HAP-1 (cell line): ENCODE data around the gene TMEM232.
"Not testable (repeated sequence)": the region's sequence is repeated elsewhere in the genome, so short reads cannot be mapped to it uniquely, and the experiment has no call there.

Experiments
- DNase-seq, 2 experiments: peaks; one replicate each; pipeline ENCODE4 v3.0.0-alpha.2; 2016 to 2020; ENCODE audit warnings: low spot score in 2 of 2
- H3K27me3 ChIP-seq: fragments of 250-450 bp; sonication (Bioruptor Pico); 2 replicates; pipeline ENCODE4 v1.5.1; 2020; ENCODE audit warnings: low read depth, mild to moderate bottlenecking, moderate library complexity
- H3K36me3 ChIP-seq: fragments of 250-450 bp; sonication (Bioruptor Pico); replicated peaks from 2 replicates; pipeline ENCODE4 v1.5.1; 2020; ENCODE audit warnings: mild to moderate bottlenecking
- H3K4me1 ChIP-seq: fragments of 250-450 bp; sonication (Bioruptor Pico); 2 replicates; pipeline ENCODE4 v1.5.1; 2020; ENCODE audit warnings: mild to moderate bottlenecking
- H3K4me3 ChIP-seq: fragments of 250-450 bp; sonication (Bioruptor Pico); 2 replicates; pipeline ENCODE4 v1.5.1; 2020; ENCODE audit warnings: mild to moderate bottlenecking, moderate library complexity
- H3K9me3 ChIP-seq: fragments of 250-450 bp; sonication (Bioruptor Pico); 2 replicates; pipeline ENCODE4 v1.5.1; 2020; ENCODE audit warnings: mild to moderate bottlenecking, moderate library complexity
- in situ Hi-C: fragments of 300-500 bp; cut with MboI; formaldehyde crosslinking; loops from 3 replicates; pipeline ENCODE4 v1.14.3; 2020; ENCODE audit warnings: low sequenced_read_pairs, inconsistent platforms, mixed read lengths

Gene TMEM232

GRCh38 chr5:110549301-110549700, 177.2 kb downstream of the TMEM232 start:
- Histone ChIP-seq H3K27me3 (no peaks in the 10 kb centered on the region), H3K36me3 (no peaks in the 10 kb centered on the region), H3K9me3 (no peaks in the 10 kb centered on the region), H3K4me3 (no peak overlapping the region), H3K4me1 (no peaks in the 10 kb centered on the region)
- DNase-seq = no peak
- in situ Hi-C loops = no loop called here

GRCh38 chr5:110548171-110548570, 178.3 kb downstream of the TMEM232 start:
- H3K9me3 ChIP-seq = no peaks in the 10 kb centered on the region
- H3K4me3 ChIP-seq = no peak overlapping the region
- in situ Hi-C loops = no loop called here
- no peaks in the 10 kb centered on the region for H3K27me3 ChIP-seq
- DNase-seq = no peak
- H3K36me3 ChIP-seq = no peaks in the 10 kb centered on the region
- H3K4me1 ChIP-seq = no peaks in the 10 kb centered on the region

- no peaks in the 10 kb centered on the region for H3K27me3 ChIP-seq
- no peaks in the 10 kb centered on the region for H3K4me1 ChIP-seq
- in situ Hi-C loops = no loop called here
- DNase-seq = no peak
- H3K4me3 ChIP-seq = no peak overlapping the region
- H3K36me3 ChIP-seq = no peaks in the 10 kb centered on the region
- H3K9me3 ChIP-seq = no peaks in the 10 kb centered on the region
These were observed 179.0 kb downstream of the TMEM232 start for GRCh38 chr5:110547495-110547894.

GRCh38 chr5:110545716-110546115, 180.8 kb downstream of the TMEM232 start:
- H3K36me3 ChIP-seq = no peaks in the 10 kb centered on the region
- no peaks in the 10 kb centered on the region for H3K9me3 ChIP-seq
- no peak for DNase-seq
- no peak overlapping the region for H3K4me3 ChIP-seq
- no peaks in the 10 kb centered on the region for H3K27me3 ChIP-seq
- in situ Hi-C loops = no loop called here
- H3K4me1 ChIP-seq = no peaks in the 10 kb centered on the region

GRCh38 chr5:110544603-110545002, 181.9 kb downstream of the TMEM232 start:
- H3K27me3 ChIP-seq = no peaks in the 10 kb centered on the region
- in situ Hi-C loops = no loop called here

GRCh38 chr5:110542949-110543348, 183.5 kb downstream of the TMEM232 start:
- in situ Hi-C loops = no loop called here
- H3K4me1 ChIP-seq = no peaks in the 10 kb centered on the region
- H3K36me3 ChIP-seq = no peaks in the 10 kb centered on the region
- no peaks in the 10 kb centered on the region for H3K27me3 ChIP-seq
- no peak overlapping the region for H3K4me3 ChIP-seq
- no peak for DNase-seq
- H3K9me3 ChIP-seq = no peaks in the 10 kb centered on the region

More at GRCh38 chr5:110544603-110545002, 181.9 kb downstream of the TMEM232 start:
- no peak overlapping the region for H3K4me3 ChIP-seq
- H3K36me3 ChIP-seq = no peaks in the 10 kb centered on the region
- H3K9me3 ChIP-seq = no peaks in the 10 kb centered on the region
- DNase-seq = no peak
- no peaks in the 10 kb centered on the region for H3K4me1 ChIP-seq

GRCh38 chr5:110536120-110537115, 190.1 kb downstream of the TMEM232 start:
- H3K27me3 ChIP-seq = no peaks in the 10 kb centered on the region
- no peaks in the 10 kb centered on the region for H3K36me3 ChIP-seq
- no peaks in the 10 kb centered on the region for H3K4me1 ChIP-seq
- DNase-seq = no peak
- in situ Hi-C loops = no loop called here
- no peaks in the 10 kb centered on the region for H3K9me3 ChIP-seq
- H3K4me3 ChIP-seq = no peak overlapping the region

- DNase-seq, H3K27me3 ChIP-seq, H3K4me1 ChIP-seq, H3K4me3 ChIP-seq, H3K9me3 ChIP-seq, H3K36me3 ChIP-seq, in situ Hi-C loops: not testable (repeated sequence)
These were observed 191.3 kb downstream of the TMEM232 start for GRCh38 chr5:110535146-110535545.

GRCh38 chr5:110525762-110526161, 200.7 kb downstream of the TMEM232 start:
- H3K4me1 ChIP-seq = no peaks in the 10 kb centered on the region
- no peak for DNase-seq
- H3K4me3 ChIP-seq = no peak overlapping the region
- H3K36me3 ChIP-seq = no peaks in the 10 kb centered on the region
- peaks cover 3% of the 10 kb centered on the region; the same call in 1 of the 2 replicates for H3K9me3 ChIP-seq
- no peaks in the 10 kb centered on the region for H3K27me3 ChIP-seq
- in situ Hi-C loops = no loop called here

GRCh38 chr5:110517396-110517795, 209.1 kb downstream of the TMEM232 start:
- no peak for DNase-seq
- H3K9me3 ChIP-seq = peaks cover 3% of the 10 kb centered on the region; the same call in 1 of the 2 replicates

GRCh38 chr5:110514030-110514429, 212.4 kb downstream of the TMEM232 start:
- in situ Hi-C loops = no loop called here
- DNase-seq = no peak

More at GRCh38 chr5:110517396-110517795, 209.1 kb downstream of the TMEM232 start:
- in situ Hi-C loops = no loop called here
- Histone ChIP-seq H3K4me3 (no peak overlapping the region), H3K36me3 (no peaks in the 10 kb centered on the region), H3K4me1 (no peaks in the 10 kb centered on the region), H3K27me3 (no peaks in the 10 kb centered on the region)

GRCh38 chr5:110512266-110512665, 214.2 kb downstream of the TMEM232 start:
- no peak for DNase-seq
- Histone ChIP-seq H3K27me3 (no peaks in the 10 kb centered on the region), H3K4me3 (no peak overlapping the region), H3K9me3 (no peaks in the 10 kb centered on the region), H3K36me3 (no peaks in the 10 kb centered on the region), H3K4me1 (no peaks in the 10 kb centered on the region)
- in situ Hi-C loops = no loop called here

More at GRCh38 chr5:110514030-110514429, 212.4 kb downstream of the TMEM232 start:
- Histone ChIP-seq H3K9me3 (no peaks in the 10 kb centered on the region), H3K4me1 (no peaks in the 10 kb centered on the region), H3K27me3 (no peaks in the 10 kb centered on the region), H3K36me3 (no peaks in the 10 kb centered on the region), H3K4me3 (no peak overlapping the region)

- Histone ChIP-seq H3K27me3 (no peaks in the 10 kb centered on the region), H3K4me3 (no peak overlapping the region), H3K9me3 (no peaks in the 10 kb centered on the region), H3K4me1 (no peaks in the 10 kb centered on the region), H3K36me3 (no peaks in the 10 kb centered on the region)
- in situ Hi-C loops = no loop called here
- no peak for DNase-seq
These were observed 216.3 kb downstream of the TMEM232 start for GRCh38 chr5:110510146-110510545.

- Histone ChIP-seq H3K27me3 (no peaks in the 10 kb centered on the region), H3K36me3 (no peaks in the 10 kb centered on the region), H3K9me3 (no peaks in the 10 kb centered on the region), H3K4me1 (no peaks in the 10 kb centered on the region), H3K4me3 (no peak overlapping the region)
- DNase-seq = no peak
- in situ Hi-C loops = no loop called here
These were observed 218.5 kb downstream of the TMEM232 start for GRCh38 chr5:110507972-110508371.
